HepG2 (cell line): Measurements from ENCODE around the gene PSMB11. TPM values are rescaled to one million over a fixed set of nuclear protein-coding genes. Genes with fewer than 3 reads are reported as not detected.

ENCODE experiments used
- AHR ChIP-seq: IDR thresholded peaks from 2 replicates; pipeline ENCODE4 v1.6.1; 2018; ENCODE audit warnings: missing genetic modification reagents, missing compliant biosample characterization
- ARID3A ChIP-seq: IDR thresholded peaks from 2 replicates; pipeline ENCODE4 v1.6.1; 2012; ENCODE audit warnings: low read depth, low read length, improper control_type of control experiment
- CERS6 ChIP-seq: sonication (generic); formaldehyde crosslinking; IDR thresholded peaks from 2 replicates; pipeline ENCODE4 v1.5.0; 2020; ENCODE audit warnings: missing genetic modification reagents
- DR1 ChIP-seq: sonication (generic); formaldehyde crosslinking; IDR thresholded peaks from 2 replicates; pipeline ENCODE4 v1.8.0; 2021; ENCODE audit warnings: mild to moderate bottlenecking, missing genetic modification reagents, inconsistent platforms
- EED ChIP-seq: sonication (generic); formaldehyde crosslinking; IDR thresholded peaks from 2 replicates; pipeline ENCODE4 v1.5.0; 2020; ENCODE audit warnings: mild to moderate bottlenecking, missing genetic modification reagents
- ETV5 ChIP-seq: IDR thresholded peaks from 2 replicates; pipeline ENCODE4 v1.6.1; 2018; ENCODE audit warnings: missing biosample characterization, missing genetic modification reagents, inconsistent platforms, borderline replicate concordance
- EZH2 ChIP-seq: conservative IDR thresholded peaks from 2 replicates; pipeline ENCODE4 v1.6.1; 2012; ENCODE audit warnings: mild to moderate bottlenecking, low read depth, low read length, moderate library complexity
- KDM1A ChIP-seq: IDR thresholded peaks from 2 replicates; pipeline ENCODE4 v1.6.1; 2016; ENCODE audit warnings: missing compliant biosample characterization
- KDM2A ChIP-seq: sonication (generic); formaldehyde crosslinking; IDR thresholded peaks from 2 replicates; pipeline ENCODE4 v1.4.0; 2020; ENCODE audit warnings: low read depth, missing genetic modification reagents, borderline replicate concordance
- MEF2D ChIP-seq: sonication (generic); formaldehyde crosslinking; IDR thresholded peaks from 2 replicates; pipeline ENCODE4 v1.5.1; 2020; ENCODE audit warnings: mild to moderate bottlenecking, missing genetic modification reagents
- MTF2 ChIP-seq: sonication (generic); formaldehyde crosslinking; IDR thresholded peaks from 2 replicates; pipeline ENCODE4 v1.5.0; 2020; ENCODE audit warnings: missing genetic modification reagents, borderline replicate concordance
- NRL ChIP-seq: sonication (generic); formaldehyde crosslinking; IDR thresholded peaks from 2 replicates; pipeline ENCODE4 v1.5.0; 2020; ENCODE audit warnings: missing genetic modification reagents, mild to moderate bottlenecking, moderate library complexity, borderline replicate concordance
- PAX8 ChIP-seq: sonication (generic); formaldehyde crosslinking; IDR thresholded peaks from 2 replicates; pipeline ENCODE4 v1.8.0; 2022; ENCODE audit warnings: mild to moderate bottlenecking, missing genetic modification reagents, borderline replicate concordance
- RAD51 ChIP-seq: fragments of 450-650 bp; IDR thresholded peaks from 2 replicates; pipeline ENCODE4 v1.6.1; 2016; ENCODE audit warnings: borderline replicate concordance
- SNAPC5 ChIP-seq: sonication (generic); formaldehyde crosslinking; IDR thresholded peaks from 2 replicates; pipeline ENCODE4 v1.8.1; 2023; ENCODE audit warnings: mild to moderate bottlenecking, missing genetic modification reagents, borderline replicate concordance
- SRSF9 ChIP-seq: fragments of 200-400 bp; formaldehyde crosslinking; IDR thresholded peaks from 2 replicates; pipeline ENCODE4 v1.6.1; 2018; ENCODE audit warnings: borderline replicate concordance, mild to moderate bottlenecking, low read depth, low read length; ENCODE audit not compliant: insufficient read depth, poor library complexity, severe bottlenecking
- STAT5B ChIP-seq: sonication (generic); formaldehyde crosslinking; IDR thresholded peaks from 2 replicates; pipeline ENCODE4 v1.4.0; 2020; ENCODE audit warnings: missing genetic modification reagents
- TOPORS ChIP-seq: sonication (generic); formaldehyde crosslinking; IDR thresholded peaks from 2 replicates; pipeline ENCODE4 v1.8.0; 2023; ENCODE audit warnings: mild to moderate bottlenecking, missing genetic modification reagents
- ZKSCAN5 ChIP-seq: sonication (generic); formaldehyde crosslinking; IDR thresholded peaks from 2 replicates; pipeline ENCODE4 v1.5.1; 2020; ENCODE audit warnings: mild to moderate bottlenecking, missing genetic modification reagents
- ZNF24 ChIP-seq: fragments of 450-650 bp; IDR thresholded peaks from 2 replicates; pipeline ENCODE4 v1.6.1; 2017; ENCODE audit warnings: antibody characterized with exemption, mild to moderate bottlenecking
- ZNF274 ChIP-seq: sonication (generic); formaldehyde crosslinking; IDR thresholded peaks from 2 replicates; pipeline ENCODE4 v1.5.1; 2020; ENCODE audit warnings: mild to moderate bottlenecking, missing genetic modification reagents
- ZNF362 ChIP-seq: sonication (generic); formaldehyde crosslinking; IDR thresholded peaks from 2 replicates; pipeline ENCODE4 v1.4.0; 2020; ENCODE audit warnings: missing genetic modification reagents, mild to moderate bottlenecking, borderline replicate concordance
- ZNF543 ChIP-seq: sonication (generic); formaldehyde crosslinking; IDR thresholded peaks from 2 replicates; pipeline ENCODE4 v1.4.0; 2020; ENCODE audit warnings: mild to moderate bottlenecking, missing genetic modification reagents
- ZNF547 ChIP-seq: sonication (generic); formaldehyde crosslinking; IDR thresholded peaks from 2 replicates; pipeline ENCODE4 v1.5.1; 2020; ENCODE audit warnings: mild to moderate bottlenecking, missing genetic modification reagents
- ZNF605 ChIP-seq: sonication (generic); formaldehyde crosslinking; IDR thresholded peaks from 2 replicates; pipeline ENCODE4 v1.8.0; 2022; ENCODE audit warnings: mild to moderate bottlenecking, missing genetic modification reagents
- ZNF678 ChIP-seq: sonication (generic); formaldehyde crosslinking; IDR thresholded peaks from 2 replicates; pipeline ENCODE4 v1.4.0; 2020; ENCODE audit warnings: mild to moderate bottlenecking, missing genetic modification reagents
- ZNF792 ChIP-seq: IDR thresholded peaks from 2 replicates; pipeline ENCODE4 v1.6.1; 2016
- ZSCAN29 ChIP-seq: sonication (generic); formaldehyde crosslinking; conservative IDR thresholded peaks from 2 replicates; pipeline ENCODE4 v1.4.0; 2020; ENCODE audit warnings: mild to moderate bottlenecking, missing genetic modification reagents
- polyA plus RNA-seq, 8 experiments: library from polyadenylated mRNA; depleted of rRNA in 3 of 8; stranded (reverse) in 7 of 8; unstranded in 1 of 8; fragments of >200 nt; fragmentation: Illumina TruSeq in 4 of 8; extraction: Trizol in 4 of 8; gene quantifications; 2 replicates each; pipeline versions ENCODE4 v1.2.1 to v1.2.3, GENCODE V29; 2011 to 2016; ENCODE audit warnings: low read depth in 4 of 8, missing spikeins in 1 of 8, mixed read lengths in 1 of 8; ENCODE audit not compliant: insufficient read depth in 1 of 8
- total RNA-seq, 5 experiments: library from RNA; depleted of rRNA; stranded (reverse); fragments of >200 nt; fragmentation: Illumina TruSeq; extraction: Trizol; gene quantifications; 2 replicates each; pipeline ENCODE4 v1.2.3, GENCODE V29; 2016; ENCODE audit warnings: low read depth in 1 of 5

The PSMB11 gene
- total and polyA plus RNA-seq, 2 of the 13 experiments (the other 11 are each of a cell fraction or from before 2014, with no cell fraction given): not detected

- TF ChIP-seq STAT5B: peak; percentile 88
- peak; percentile 52 for TF ChIP-seq ARID3A
- TF ChIP-seq EED (CRISPR knock-in tag): peak; percentile 99
- TF ChIP-seq ZNF543: peak; percentile 97; the same call in 1 of the 2 replicates
- TF ChIP-seq ZNF24: no peak; the same call in 1 of the 2 replicates
- TF ChIP-seq SNAPC5: peak; percentile 90
- peak; percentile 100 for TF ChIP-seq ZNF547 (CRISPR knock-in tag)
- TF ChIP-seq ZNF792 (CRISPR knock-in tag): peak; percentile 100
- TF ChIP-seq TOPORS (CRISPR knock-in tag): peak; percentile 100
- TF ChIP-seq ZKSCAN5: peak; percentile 74; the same call in 1 of the 2 replicates
- peak; percentile 86 for TF ChIP-seq MEF2D (CRISPR knock-in tag)
- TF ChIP-seq RAD51: no peak
- peak; percentile 90 for TF ChIP-seq ZNF362
- peak; percentile 100 for TF ChIP-seq NRL
- peak; percentile 90 for TF ChIP-seq CERS6
- TF ChIP-seq SRSF9: no peak
- TF ChIP-seq KDM1A (CRISPR knock-in tag): peak; percentile 95
- peak; percentile 100 for TF ChIP-seq KDM2A (CRISPR knock-in tag)
- peak; percentile 99 for TF ChIP-seq ZNF274 (CRISPR knock-in tag)
- no peak for TF ChIP-seq EZH2
- TF ChIP-seq PAX8 (CRISPR knock-in tag): peak; percentile 89
- TF ChIP-seq MTF2 (CRISPR knock-in tag): peak; percentile 91; the same call in 1 of the 2 replicates
- TF ChIP-seq AHR (CRISPR knock-in tag): peak; percentile 99
- peak; percentile 100 for TF ChIP-seq ZNF605
- TF ChIP-seq ZSCAN29 (CRISPR knock-in tag): peak; percentile 100
- peak; percentile 92; the same call in 1 of the 2 replicates for TF ChIP-seq DR1 (CRISPR knock-in tag)
- TF ChIP-seq ZNF678 (CRISPR knock-in tag): peak; percentile 100; the same call in 1 of the 2 replicates
- TF ChIP-seq ETV5 (CRISPR knock-in tag): peak; percentile 74
These were observed 35.2 kb upstream of the PSMB11 start (continued) for GRCh38 chr14:23006544-23007419.
